ENCODE data around the gene MSLN. TPM values are rescaled to one million over a fixed set of nuclear protein-coding genes. Genes with fewer than 3 reads are reported as not detected.

The MSLN gene
- total RNA-seq, 1 donor: 0.21 TPM

Other genes starting within 250 kb of the MSLN start
- 31.2 TPM for gene CAPN15, start 233.0 kb upstream of the MSLN start, total RNA-seq
- 0.10 TPM for gene PRR35, start 200.3 kb upstream of the MSLN start, total RNA-seq
- 1.2 TPM for gene NHLRC4, start 193.7 kb upstream of the MSLN start, total RNA-seq
- 8.5 TPM for gene PIGQ, start 190.8 kb upstream of the MSLN start, total RNA-seq
- 6.6 TPM for gene RAB40C, start 170.7 kb upstream of the MSLN start, total RNA-seq
- gene WFIKKN1, start 129.7 kb upstream of the MSLN start, total RNA-seq: 0.31 TPM
- 49.0 TPM for gene METTL26, start 124.4 kb upstream of the MSLN start, total RNA-seq
- gene MCRIP2, start 118.9 kb upstream of the MSLN start, total RNA-seq: 18.5 TPM
- gene WDR90, start 111.4 kb upstream of the MSLN start, total RNA-seq: 4.6 TPM
- 45.2 TPM for gene RHOT2, start 92.6 kb upstream of the MSLN start, total RNA-seq
- 0.84 TPM for gene RHBDL1, start 85.1 kb upstream of the MSLN start, total RNA-seq
- 39.0 TPM for gene STUB1, start 80.3 kb upstream of the MSLN start, total RNA-seq
- 25.0 TPM for gene JMJD8, start 76.4 kb upstream of the MSLN start, total RNA-seq
- gene WDR24, start 70.3 kb upstream of the MSLN start, total RNA-seq: 4.4 TPM
- gene FBXL16, start 54.9 kb upstream of the MSLN start, total RNA-seq: 1.7 TPM
- gene METRN, start 45.6 kb upstream of the MSLN start, total RNA-seq: 4.8 TPM
- gene ANTKMT, start 39.6 kb upstream of the MSLN start, total RNA-seq: 5.8 TPM
- gene CCDC78, start 34.3 kb upstream of the MSLN start, total RNA-seq: 1.0 TPM
- 4.6 TPM for gene HAGHL, start 33.6 kb upstream of the MSLN start, total RNA-seq
- gene CIAO3, start 19.7 kb upstream of the MSLN start, total RNA-seq: 22.7 TPM
- 10.4 TPM for gene RPUSD1, start 27.6 kb downstream of the MSLN start, total RNA-seq
- 8.8 TPM for gene CHTF18, start 27.9 kb downstream of the MSLN start, total RNA-seq
- gene GNG13, start 40.0 kb downstream of the MSLN start, total RNA-seq: not detected
- gene LMF1, start 210.2 kb downstream of the MSLN start, total RNA-seq: 17.4 TPM
- gene SOX8, start 221.0 kb downstream of the MSLN start, total RNA-seq: 1.0 TPM